Measurements from ENCODE around the gene CSNK1G1. TPM values are rescaled to one million over a fixed set of nuclear protein-coding genes. Genes with fewer than 3 reads are reported as not detected.

Gene CSNK1G1
- total RNA-seq, 1 experiment from 2014 or later = 12.7 TPM

- in situ Hi-C loops (cut with HindIII; ENCODE audit: low pct_unique_long_range_greater_than_20kb, low sequenced_read_pairs) = no loop called here
Observed at GRCh38 chr15:64151727-64152506, 204.1 kb downstream of the CSNK1G1 start, which contains the start of gene SNX22. SNX22 (plus strand) TSS chr15:64151731; CDS start chr15:64151776, 45 bp downstream.

GRCh38 chr15:64149893-64150578 is 205.9 kb downstream of the CSNK1G1 start:
- no peak for DNase-seq (ENCODE audit: low read depth)
- in situ Hi-C loops (cut with HindIII; ENCODE audit: low pct_unique_long_range_greater_than_20kb, low sequenced_read_pairs) = no loop called here

More at GRCh38 chr15:64151727-64152506, 204.1 kb downstream of the CSNK1G1 start, which contains the start of gene SNX22:
- no peak for DNase-seq (ENCODE audit: low read depth)

GRCh38 chr15:64149424-64149823 is 206.5 kb downstream of the CSNK1G1 start:
- no peak for DNase-seq (ENCODE audit: low read depth)
- in situ Hi-C loops (cut with HindIII; ENCODE audit: low pct_unique_long_range_greater_than_20kb, low sequenced_read_pairs) = no loop called here

GRCh38 chr15:64148581-64148980 is 207.4 kb downstream of the CSNK1G1 start:
- no peak for DNase-seq (ENCODE audit: low read depth)
- in situ Hi-C loops (cut with HindIII; ENCODE audit: low pct_unique_long_range_greater_than_20kb, low sequenced_read_pairs) = no loop called here

- in situ Hi-C loops (cut with HindIII; ENCODE audit: low pct_unique_long_range_greater_than_20kb, low sequenced_read_pairs) = no loop called here
- DNase-seq (ENCODE audit: low read depth) = no peak
Observed at GRCh38 chr15:64148168-64148567, 207.8 kb downstream of the CSNK1G1 start.

- DNase-seq (ENCODE audit: low read depth) = no peak
- in situ Hi-C loops (cut with HindIII; ENCODE audit: low pct_unique_long_range_greater_than_20kb, low sequenced_read_pairs) = no loop called here
Observed at GRCh38 chr15:64146885-64147681, 208.9 kb downstream of the CSNK1G1 start.

- no peak for DNase-seq (ENCODE audit: low read depth)
- in situ Hi-C loops (cut with HindIII; ENCODE audit: low pct_unique_long_range_greater_than_20kb, low sequenced_read_pairs) = no loop called here
Observed at GRCh38 chr15:64146520-64146884, 209.5 kb downstream of the CSNK1G1 start.

- in situ Hi-C loops (cut with HindIII; ENCODE audit: low pct_unique_long_range_greater_than_20kb, low sequenced_read_pairs) = no loop called here
- no peak for DNase-seq (ENCODE audit: low read depth)
Observed at GRCh38 chr15:64146041-64146440, 209.9 kb downstream of the CSNK1G1 start.

GRCh38 chr15:64144565-64145281 is 211.2 kb downstream of the CSNK1G1 start:
- in situ Hi-C loops (cut with HindIII; ENCODE audit: low pct_unique_long_range_greater_than_20kb, low sequenced_read_pairs) = no loop called here

GRCh38 chr15:64144192-64144564 is 211.8 kb downstream of the CSNK1G1 start:
- in situ Hi-C loops (cut with HindIII; ENCODE audit: low pct_unique_long_range_greater_than_20kb, low sequenced_read_pairs) = no loop called here
- no peak for DNase-seq (ENCODE audit: low read depth)

More at GRCh38 chr15:64144565-64145281, 211.2 kb downstream of the CSNK1G1 start:
- DNase-seq (ENCODE audit: low read depth) = peak; percentile 69

GRCh38 chr15:64143276-64143675 is 212.7 kb downstream of the CSNK1G1 start:
- in situ Hi-C loops (cut with HindIII; ENCODE audit: low pct_unique_long_range_greater_than_20kb, low sequenced_read_pairs) = no loop called here
- no peak for DNase-seq (ENCODE audit: low read depth)

GRCh38 chr15:64141798-64142512 is 214.0 kb downstream of the CSNK1G1 start:
- in situ Hi-C loops (cut with HindIII; ENCODE audit: low pct_unique_long_range_greater_than_20kb, low sequenced_read_pairs) = no loop called here
- DNase-seq (ENCODE audit: low read depth) = no peak

- DNase-seq (ENCODE audit: low read depth) = no peak
- in situ Hi-C loops (cut with HindIII; ENCODE audit: low pct_unique_long_range_greater_than_20kb, low sequenced_read_pairs) = no loop called here
Observed at GRCh38 chr15:64138331-64138941, 217.5 kb downstream of the CSNK1G1 start.

GRCh38 chr15:64137226-64137833 is 218.6 kb downstream of the CSNK1G1 start:
- in situ Hi-C loops (cut with HindIII; ENCODE audit: low pct_unique_long_range_greater_than_20kb, low sequenced_read_pairs) = no loop called here
- no peak for DNase-seq (ENCODE audit: low read depth)

- in situ Hi-C loops (cut with HindIII; ENCODE audit: low pct_unique_long_range_greater_than_20kb, low sequenced_read_pairs) = no loop called here
- no peak for DNase-seq (ENCODE audit: low read depth)
Observed at GRCh38 chr15:64136347-64136746, 219.6 kb downstream of the CSNK1G1 start.

- in situ Hi-C loops (cut with HindIII; ENCODE audit: low pct_unique_long_range_greater_than_20kb, low sequenced_read_pairs) = no loop called here
- no peak for DNase-seq (ENCODE audit: low read depth)
Observed at GRCh38 chr15:64134345-64134829, 221.6 kb downstream of the CSNK1G1 start.
